Measurements from ENCODE around the gene OLFML2B.

OLFML2B gene

GRCh38 chr1:161966067-161966466, 57.6 kb downstream of the OLFML2B start:
- no peak for DNase-seq
- TF ChIP-seq CTCF (IDR thresholded peaks at IDR 0.05; ENCODE audit: low read depth, low read length) = no peak
- H3K4me1 ChIP-seq = no peaks in the 10 kb centered on the region
- no peaks in the 10 kb centered on the region for H3K27me3 ChIP-seq
- H3K9me3 ChIP-seq = no peaks in the 10 kb centered on the region
- H3K36me3 ChIP-seq = no peaks in the 10 kb centered on the region
- H3K4me3 ChIP-seq (ENCODE audit: low read depth, low read length) = no peak overlapping the region

GRCh38 chr1:161962091-161962887, 61.4 kb downstream of the OLFML2B start:
- H3K4me3 ChIP-seq (ENCODE audit: low read depth, low read length) = no peak overlapping the region
- H3K4me1 ChIP-seq = no peaks in the 10 kb centered on the region
- no peaks in the 10 kb centered on the region for H3K36me3 ChIP-seq
- no peaks in the 10 kb centered on the region for H3K27me3 ChIP-seq
- no peaks in the 10 kb centered on the region for H3K9me3 ChIP-seq
- no peak for TF ChIP-seq CTCF (IDR thresholded peaks at IDR 0.05; ENCODE audit: low read depth, low read length)
- DNase-seq = no peak

- Histone ChIP-seq H3K4me1 (peaks cover 4% of the 10 kb centered on the region), H3K27me3 (no peaks in the 10 kb centered on the region), H3K36me3 (no peaks in the 10 kb centered on the region), H3K4me3 (ENCODE audit: low read depth, low read length) (no peak overlapping the region), H3K9me3 (no peaks in the 10 kb centered on the region)
- TF ChIP-seq CTCF (IDR thresholded peaks at IDR 0.05; ENCODE audit: low read depth, low read length) = no peak
- no peak for DNase-seq
Observed at GRCh38 chr1:161958425-161958824, 65.2 kb downstream of the OLFML2B start.

GRCh38 chr1:161956930-161957329, 66.7 kb downstream of the OLFML2B start:
- DNase-seq = no peak
- Histone ChIP-seq H3K4me3 (ENCODE audit: low read depth, low read length) (no peak overlapping the region), H3K9me3 (no peaks in the 10 kb centered on the region), H3K4me1 (peaks cover 4% of the 10 kb centered on the region), H3K27me3 (no peaks in the 10 kb centered on the region), H3K36me3 (no peaks in the 10 kb centered on the region)
- no peak for TF ChIP-seq CTCF (IDR thresholded peaks at IDR 0.05; ENCODE audit: low read depth, low read length)

GRCh38 chr1:161956097-161956496, 67.6 kb downstream of the OLFML2B start:
- H3K27me3 ChIP-seq = no peaks in the 10 kb centered on the region
- no peaks in the 10 kb centered on the region for H3K9me3 ChIP-seq
- H3K4me1 ChIP-seq = peaks cover 4% of the 10 kb centered on the region
- no peak for TF ChIP-seq CTCF (IDR thresholded peaks at IDR 0.05; ENCODE audit: low read depth, low read length)
- H3K4me3 ChIP-seq (ENCODE audit: low read depth, low read length) = no peak overlapping the region
- H3K36me3 ChIP-seq = no peaks in the 10 kb centered on the region
- no peak for DNase-seq

GRCh38 chr1:161955606-161956005, 68.1 kb downstream of the OLFML2B start:
- no peak overlapping the region for H3K4me3 ChIP-seq (ENCODE audit: low read depth, low read length)
- H3K36me3 ChIP-seq = no peaks in the 10 kb centered on the region
- H3K4me1 ChIP-seq = peaks cover 4% of the 10 kb centered on the region
- DNase-seq = no peak
- H3K27me3 ChIP-seq = no peaks in the 10 kb centered on the region
- TF ChIP-seq CTCF (IDR thresholded peaks at IDR 0.05; ENCODE audit: low read depth, low read length) = no peak
- no peaks in the 10 kb centered on the region for H3K9me3 ChIP-seq
